Activated CD4-positive, alpha-beta T cell treated with anti-CD3 and anti-CD28 coated beads, Interleukin-2, amount 50 U/mL, for 48 hours (primary cell): ENCODE measurements around the gene GMPR2.
"Not testable (repeated sequence)": the region's sequence is repeated elsewhere in the genome, so short reads cannot be mapped to it uniquely, and the experiment has no call there.

Source experiments
- DNase-seq, 2 experiments: peaks; one replicate each; pipeline ENCODE4 v3.0.0-alpha.2; 2020

Gene GMPR2

DNA sequence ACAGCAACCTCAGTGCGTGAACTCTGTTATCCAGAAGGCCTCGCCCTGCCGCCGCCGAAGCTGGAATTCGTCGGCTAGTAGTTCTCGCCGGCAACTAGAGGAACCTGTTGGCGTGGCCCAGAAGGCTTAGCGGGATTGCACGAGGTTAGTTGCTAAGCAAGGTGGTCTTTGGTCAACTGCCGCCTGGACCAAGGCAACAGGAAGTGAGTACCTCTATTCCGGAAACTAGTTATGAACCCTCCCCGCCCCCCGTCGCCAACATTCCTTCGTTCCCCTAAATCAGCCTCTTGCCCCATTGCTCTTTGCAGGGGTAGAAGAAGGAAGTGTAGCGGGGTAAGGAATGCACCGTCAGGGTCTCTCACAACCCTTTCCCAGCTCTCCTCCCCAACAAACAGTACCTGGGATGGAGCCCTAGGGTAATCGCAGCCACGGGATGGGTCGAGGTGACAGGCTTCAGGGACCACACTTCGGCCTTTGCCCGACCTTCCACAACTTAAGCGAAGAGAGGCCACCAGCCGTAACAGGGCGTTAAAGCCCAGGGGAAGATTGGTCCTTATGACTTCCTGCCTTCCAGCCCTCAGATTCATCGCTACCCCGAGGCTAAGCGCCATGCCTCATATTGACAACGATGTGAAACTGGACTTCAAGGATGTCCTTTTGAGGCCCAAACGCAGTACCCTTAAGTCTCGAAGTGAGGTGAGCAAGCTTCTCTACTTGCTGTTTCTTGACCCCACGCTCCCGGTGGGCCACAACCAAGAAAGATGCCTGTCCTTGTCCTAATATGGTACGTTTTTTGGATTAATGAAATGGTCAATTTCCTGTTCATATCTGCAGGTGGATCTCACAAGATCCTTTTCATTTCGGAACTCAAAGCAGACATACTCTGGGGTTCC lies at the start of gene GMPR2:
Gene GMPR2 (plus strand): TSS at position 285 of the 893 bp plus-strand sequence. CDS start 325 bp downstream, at position 610.
- DNase-seq, result no peak

- no peak for DNase-seq
These were observed 49.7 kb upstream of the GMPR2 start for GRCh38 chr14:24183014-24183481.

DNA sequence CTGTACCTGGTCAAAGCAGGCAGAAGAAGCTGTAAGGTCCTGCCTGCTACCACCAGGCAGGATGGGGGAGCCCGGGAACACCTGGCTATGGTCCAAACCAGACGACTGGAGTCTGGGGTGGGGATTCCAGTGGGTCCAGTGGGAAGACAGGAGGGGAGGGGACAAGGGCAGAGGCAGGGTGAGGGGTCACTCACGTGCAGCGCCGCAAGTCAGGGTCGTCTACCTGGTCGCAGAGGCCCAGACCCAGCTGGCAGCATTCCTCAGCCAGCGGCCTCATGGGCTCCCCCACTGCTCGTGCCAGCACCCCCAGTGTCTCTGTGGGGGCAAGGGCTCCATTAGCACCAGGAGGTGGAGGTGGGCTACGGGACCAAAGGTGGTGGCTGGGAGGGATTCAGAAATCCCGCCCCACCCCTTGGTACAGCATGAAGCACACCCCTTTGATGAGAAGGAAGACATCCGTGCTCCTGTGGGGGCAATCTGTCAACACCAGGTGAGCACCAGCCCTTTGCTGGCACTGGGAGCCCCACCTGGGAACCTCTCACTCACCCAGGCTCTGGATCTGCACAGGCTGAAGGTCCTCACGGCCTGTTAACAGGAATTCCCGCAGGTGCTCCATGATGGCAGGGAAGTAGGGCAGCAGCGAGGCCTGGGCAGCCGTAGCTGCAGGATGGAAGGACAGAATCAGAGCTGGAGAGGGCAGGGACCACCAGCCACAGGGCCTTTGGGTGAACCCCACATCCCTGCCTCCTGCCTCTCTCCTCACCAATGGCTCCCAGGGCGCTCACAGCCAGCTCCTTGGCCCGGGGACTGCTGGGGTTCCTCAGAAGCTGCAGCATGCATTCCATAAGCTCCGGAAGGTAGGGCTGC lies 48.4 kb upstream of the GMPR2 start:
- DNase-seq, result no peak

- DNase-seq, result no peak
These were observed 47.7 kb upstream of the GMPR2 start for GRCh38 chr14:24185026-24185425.

GRCh38 chr14:24185741-24186140 lies 47.0 kb upstream of the GMPR2 start:
- DNase-seq, result no peak

GRCh38 chr14:24186831-24187538 lies 45.7 kb upstream of the GMPR2 start:
- no peak for DNase-seq

DNA sequence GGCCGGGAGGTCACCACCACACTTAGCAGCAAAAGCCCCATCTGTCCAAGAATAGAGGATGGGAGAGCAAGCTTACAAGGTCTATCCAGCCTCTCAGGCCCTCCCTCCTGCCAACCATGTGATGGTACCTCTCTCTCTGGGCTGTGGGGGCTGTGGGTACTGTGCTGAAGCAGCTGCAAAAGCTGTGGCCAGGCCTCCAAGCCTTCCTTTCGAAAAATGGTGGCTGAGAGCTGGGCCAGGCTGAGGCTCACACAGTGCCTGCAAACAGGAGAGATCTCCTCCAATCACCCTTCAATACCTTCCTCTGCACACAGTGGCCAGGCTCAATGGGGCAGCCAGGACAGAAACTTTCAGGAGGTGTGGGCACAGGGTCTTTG lies 45.2 kb upstream of the GMPR2 start:
- no peak for DNase-seq

DNA sequence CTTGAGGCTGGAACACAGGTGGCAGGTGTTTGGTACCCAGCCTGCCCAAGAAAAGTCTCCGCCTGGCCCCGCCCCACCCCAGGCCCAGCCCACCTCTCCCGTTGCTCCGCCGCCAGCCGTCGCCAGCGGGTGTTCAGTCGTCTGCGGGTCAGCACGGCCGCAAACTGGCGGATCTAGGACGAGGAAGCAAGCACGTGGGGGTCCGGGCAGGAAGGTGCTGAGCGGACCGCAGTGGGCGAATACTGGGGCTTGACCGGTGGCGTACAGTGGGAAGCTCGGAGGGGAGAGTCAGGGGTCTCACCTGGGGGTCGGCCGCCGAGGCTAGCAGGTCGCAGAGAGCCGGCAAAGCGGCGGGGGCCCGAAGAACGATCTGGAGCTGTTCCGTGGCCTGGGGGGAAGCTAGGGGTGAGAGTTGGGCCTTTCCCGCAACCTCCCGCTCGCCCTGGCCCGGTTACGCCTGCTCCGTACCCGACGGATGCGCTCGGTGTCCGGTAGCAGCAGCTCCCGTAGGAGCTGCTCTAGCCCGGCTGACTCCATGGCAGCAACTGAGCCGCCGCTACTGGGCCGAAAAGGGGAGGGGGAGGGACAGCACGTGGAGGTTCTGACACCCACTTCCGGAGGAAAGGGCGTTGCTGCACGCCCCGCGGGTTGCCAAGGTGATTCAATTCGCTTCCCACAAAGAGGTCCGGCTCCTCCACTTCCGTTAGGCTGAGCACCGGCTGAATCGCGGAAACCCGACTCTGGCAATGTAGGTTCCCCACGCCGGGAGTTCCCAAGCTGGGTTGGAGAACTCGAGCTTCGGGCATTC lies 44.3 kb upstream of the GMPR2 start, which contains the start of gene IPO4:
Gene IPO4 (minus strand): TSS at position 566 of the 808 bp plus-strand sequence. CDS start 29 bp downstream, at position 537.
- DNase-seq, result peak; percentile 94 to 95

DNA sequence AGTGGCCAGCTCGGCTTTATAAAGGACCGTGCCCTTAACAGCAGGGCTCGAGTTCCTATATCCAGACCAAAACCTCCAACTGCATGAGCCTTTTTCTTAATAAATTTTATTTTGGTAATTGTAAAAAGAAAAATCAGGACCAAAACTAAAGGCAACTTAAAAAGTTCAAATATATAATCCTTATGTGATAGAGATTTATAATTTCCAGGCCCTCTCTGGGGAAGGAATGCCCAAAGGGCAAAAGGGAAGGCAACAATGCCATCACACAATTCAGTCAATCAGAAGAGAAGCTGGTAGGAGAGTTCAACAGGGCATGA lies 43.7 kb upstream of the GMPR2 start:
- no peak for DNase-seq

DNA sequence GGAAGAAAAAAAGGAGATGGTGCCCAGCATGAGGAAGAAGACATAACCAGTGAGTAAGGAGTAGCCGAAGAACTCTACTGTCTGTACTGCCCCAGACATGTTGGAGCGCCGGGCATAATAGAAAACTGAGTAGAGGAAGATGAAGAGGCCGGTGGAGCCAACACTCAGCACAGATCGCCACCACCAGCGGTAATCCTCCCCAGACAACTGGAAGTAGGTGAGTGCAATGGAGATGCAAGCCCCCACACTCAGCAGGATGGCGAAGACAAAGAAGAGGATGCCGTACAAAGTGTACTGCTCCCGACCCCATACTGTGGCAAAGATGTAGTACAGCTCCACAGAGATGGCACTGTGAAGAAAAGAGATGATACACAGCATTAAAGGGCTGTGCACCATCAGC lies 43.3 kb upstream of the GMPR2 start:
- no peak for DNase-seq

DNA sequence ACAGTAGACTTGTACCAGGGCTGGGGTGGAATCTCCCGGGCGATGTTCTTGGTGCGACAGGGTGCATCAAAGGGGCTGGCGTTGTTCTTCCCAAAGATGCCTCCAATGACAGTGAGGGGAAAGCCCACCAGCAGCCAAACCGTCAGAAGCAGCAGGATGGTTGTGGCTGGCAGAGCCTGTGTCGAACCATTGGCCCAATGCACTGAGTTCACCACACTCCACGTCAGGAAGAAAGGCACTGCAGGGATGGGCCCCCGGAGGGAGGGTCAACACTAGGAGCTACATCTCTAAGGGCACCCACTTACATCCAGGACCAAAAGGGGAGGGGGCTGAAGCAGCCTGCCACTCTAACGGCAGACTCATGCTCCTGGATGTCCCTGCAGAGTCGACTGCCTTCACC lies 42.3 kb upstream of the GMPR2 start:
- no peak for DNase-seq

DNA sequence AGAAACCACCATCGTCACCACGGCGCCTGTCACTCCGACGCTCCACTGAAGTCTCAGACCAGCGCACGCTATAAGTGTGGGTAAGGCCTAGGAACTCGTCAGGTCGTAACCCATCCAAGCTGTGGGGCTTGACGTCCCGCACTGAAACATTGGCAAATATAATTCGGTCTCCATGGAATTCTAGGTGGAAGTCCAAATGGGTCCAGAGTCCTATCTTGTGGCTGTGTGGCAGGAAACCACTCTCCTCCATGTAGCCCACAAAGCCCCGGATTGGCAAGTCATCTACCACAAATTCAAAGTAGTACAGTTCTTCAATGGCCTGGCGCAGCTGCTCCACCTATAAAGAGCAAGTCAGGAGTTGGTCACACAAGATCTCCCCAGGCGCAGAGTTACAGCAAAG lies 39.8 kb upstream of the GMPR2 start:
- DNase-seq, result no peak

DNA sequence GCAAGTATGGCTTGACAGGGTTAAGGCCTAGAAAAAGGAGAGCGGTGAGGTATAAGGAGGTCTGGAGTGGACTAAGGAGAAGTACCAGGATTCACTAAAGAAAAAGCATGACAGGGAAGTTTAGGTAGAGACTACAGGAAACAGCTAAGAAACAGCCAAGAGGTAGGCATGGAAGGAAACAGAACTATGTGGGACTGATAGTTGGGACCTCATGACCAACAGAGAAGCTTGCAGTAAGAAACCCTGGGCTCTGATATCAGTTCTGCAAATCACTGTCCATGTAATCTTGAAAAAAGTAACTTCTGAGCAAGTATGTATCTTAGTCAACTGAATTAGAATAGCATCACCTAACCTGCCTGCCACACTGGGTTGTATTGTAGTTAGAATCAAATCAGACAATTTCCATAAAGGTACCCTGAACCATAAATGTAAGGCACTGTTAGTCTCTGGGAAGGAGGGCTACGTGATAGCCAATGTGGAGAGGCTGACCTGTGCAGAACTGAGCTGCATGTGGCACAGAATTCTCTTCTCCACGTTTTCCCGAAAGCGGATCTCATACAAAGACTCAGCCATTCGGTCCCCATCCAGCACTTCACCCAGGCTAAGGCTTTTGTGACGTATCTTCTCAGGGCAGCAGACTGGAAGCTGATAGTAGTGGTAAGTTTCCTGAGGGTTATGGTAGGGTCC lies 38.4 kb upstream of the GMPR2 start:
- DNase-seq, result no peak

DNA sequence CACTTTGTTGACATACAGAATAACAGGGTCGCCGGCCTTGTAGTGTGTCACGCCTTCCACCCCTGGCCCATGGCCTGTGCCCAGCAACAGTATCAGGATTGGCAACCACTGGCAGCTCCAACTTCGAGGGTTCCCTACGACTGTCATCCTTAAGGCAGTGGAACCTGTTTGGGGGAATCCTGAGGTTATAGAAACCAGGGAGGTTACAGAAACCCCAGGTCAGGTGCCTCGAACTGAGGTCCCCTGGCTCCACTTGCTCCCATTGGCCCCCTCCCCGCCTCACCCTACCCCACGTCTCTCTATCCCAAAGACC lies 37.9 kb upstream of the GMPR2 start:
- DNase-seq, result no peak

GRCh38 chr14:24195186-24196070 lies 37.3 kb upstream of the GMPR2 start, which contains the start of gene TM9SF1:
Gene TM9SF1 (minus strand): TSS chr14:24195441. CDS start chr14:24195019, 422 bp downstream.
- peak; percentile 84 to 86 for DNase-seq

- DNase-seq, result no peak
These were observed 36.4 kb upstream of the GMPR2 start for GRCh38 chr14:24196071-24197055.

DNA sequence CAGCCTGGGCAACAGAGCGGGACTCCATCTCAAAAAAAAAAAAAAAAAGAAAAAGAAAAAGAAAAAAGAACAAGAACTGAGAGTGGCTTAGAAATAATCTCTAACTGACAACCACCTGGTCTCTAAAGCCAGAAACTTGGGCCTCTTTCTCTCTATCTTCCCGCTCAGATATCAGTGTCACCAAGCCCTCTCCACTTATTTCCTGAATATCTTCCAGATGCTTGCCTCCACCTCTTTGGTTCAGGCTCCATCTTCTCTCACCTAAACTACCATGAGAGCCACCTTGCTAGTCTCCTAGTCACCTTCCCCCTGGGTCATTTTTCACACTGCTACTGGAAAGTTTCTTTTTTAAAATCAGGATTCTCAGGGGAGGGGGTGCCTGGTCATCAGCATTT lies 35.7 kb upstream of the GMPR2 start:
- no peak for DNase-seq

GRCh38 chr14:24198814-24199524 lies 33.8 kb upstream of the GMPR2 start:
- DNase-seq, result no peak

- DNase-seq, result not testable (repeated sequence)
These were observed 30.2 kb upstream of the GMPR2 start for GRCh38 chr14:24202538-24202937.
